H1 (cell line): ENCODE data around the gene GRID1.

Experiments used
- ATF2 ChIP-seq: IDR thresholded peaks from 2 replicates; pipeline ENCODE4 v1.6.1; 2012; ENCODE audit warnings: low read length, inconsistent platforms
- EP300 ChIP-seq, 2 experiments: IDR thresholded peaks; 1 replicate in 1 of 2; 2 replicates in 1 of 2; pipeline ENCODE4 v1.6.1; 2011 to 2012; ENCODE audit warnings: low read depth in 2 of 2, low read length in 2 of 2, mild to moderate bottlenecking in 2 of 2, borderline replicate concordance in 1 of 2, inconsistent platforms in 1 of 2, moderate library complexity in 1 of 2
- EZH2 ChIP-seq: fragments of 200-600 bp; sonication (generic); IDR thresholded peaks from 2 replicates; pipeline ENCODE4 v1.7.1; 2012; ENCODE audit warnings: low read depth, mild to moderate bottlenecking, moderate library complexity, low read length, inconsistent platforms; ENCODE audit not compliant: severe bottlenecking
- JUND ChIP-seq: IDR thresholded peaks from 2 replicates; pipeline ENCODE4 v1.6.1; 2011; ENCODE audit warnings: mild to moderate bottlenecking, improper control_type of control experiment, low read length
- MAX ChIP-seq: IDR thresholded peaks from 2 replicates; pipeline ENCODE4 v1.6.1; 2012; ENCODE audit warnings: inconsistent platforms
- NRF1 ChIP-seq: IDR thresholded peaks from 2 replicates; pipeline ENCODE4 v1.6.1; 2011; ENCODE audit warnings: mild to moderate bottlenecking, low read depth, low read length, improper control_type of control experiment
- POLR2AphosphoS5 ChIP-seq: IDR thresholded peaks from 2 replicates; pipeline ENCODE4 v1.6.1; 2011; ENCODE audit warnings: low read depth, low read length
- RAD21 ChIP-seq, 2 experiments: IDR thresholded peaks in 1 of 2; conservative IDR thresholded peaks in 1 of 2; 2 replicates each; pipeline ENCODE4 v1.6.1; 2011; ENCODE audit warnings: low read depth in 2 of 2, low read length in 2 of 2, improper control_type of control experiment in 1 of 2, inconsistent platforms in 1 of 2, mild to moderate bottlenecking in 1 of 2, moderate library complexity in 1 of 2
- SP1 ChIP-seq: IDR thresholded peaks from 2 replicates; pipeline ENCODE4 v1.6.1; 2011; ENCODE audit warnings: low read depth, low read length
- SRF ChIP-seq: IDR thresholded peaks from 2 replicates; pipeline ENCODE4 v1.6.1; 2011; ENCODE audit warnings: mild to moderate bottlenecking, low read depth, low read length, moderate library complexity
- TCF12 ChIP-seq: IDR thresholded peaks from 2 replicates; pipeline ENCODE4 v1.6.1; 2011; ENCODE audit warnings: low read depth, mild to moderate bottlenecking, low read length
- TF ChIP-seq, protein P1 (sequence below), 3 experiments: IDR thresholded peaks; 1 replicate in 2 of 3; 2 replicates in 1 of 3; pipeline versions ENCODE4 v1.5.1 to v1.6.1; 2011; ENCODE audit warnings: low read length in 3 of 3, mild to moderate bottlenecking in 3 of 3, inconsistent platforms in 2 of 3, low read depth in 1 of 3, moderate library complexity in 1 of 3; ENCODE audit not compliant: insufficient read depth in 1 of 3; ENCODE audit errors: control extremely low read depth in 1 of 3

DNA sequence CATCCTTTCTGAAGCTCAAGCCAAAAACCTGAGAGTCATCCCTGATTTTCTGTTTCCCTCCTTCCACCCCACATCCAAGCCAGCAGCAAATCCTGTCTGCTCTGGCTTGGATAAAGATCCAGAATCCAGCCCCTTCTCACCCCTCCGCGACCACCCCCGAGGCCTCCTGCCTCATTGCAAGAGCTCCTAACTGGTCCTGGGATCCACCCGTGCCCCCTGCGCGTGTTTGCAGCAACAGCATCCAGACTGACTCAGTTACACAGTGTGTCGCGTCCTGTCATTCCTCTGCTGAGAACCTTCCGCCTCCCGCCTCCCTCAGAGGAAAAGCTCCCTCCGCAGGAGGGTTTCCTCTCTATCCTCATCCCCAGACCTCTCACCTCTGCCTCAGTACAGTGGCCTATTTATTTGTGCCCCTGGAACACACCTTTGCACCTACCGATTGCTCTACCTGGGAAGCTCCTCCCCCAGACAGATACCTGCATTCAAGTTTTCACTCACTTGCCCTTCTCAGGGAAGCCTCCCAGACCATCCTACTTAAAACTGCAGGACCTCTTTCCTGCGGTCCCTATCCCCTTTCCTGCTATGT lies 21.6 kb upstream of the GRID1 start:
- no peak for TF ChIP-seq EZH2
- no peak for TF ChIP-seq ATF2
- TF ChIP-seq RAD21 (IDR thresholded peaks at IDR 0.05 in 1 of 2, conservative IDR thresholded peaks at IDR 0.05 in 1 of 2; ENCODE audit: low read depth in 2 of 2, low read length in 2 of 2) = no peak
- TF ChIP-seq TCF12 = no peak
- TF ChIP-seq, protein P1, sequence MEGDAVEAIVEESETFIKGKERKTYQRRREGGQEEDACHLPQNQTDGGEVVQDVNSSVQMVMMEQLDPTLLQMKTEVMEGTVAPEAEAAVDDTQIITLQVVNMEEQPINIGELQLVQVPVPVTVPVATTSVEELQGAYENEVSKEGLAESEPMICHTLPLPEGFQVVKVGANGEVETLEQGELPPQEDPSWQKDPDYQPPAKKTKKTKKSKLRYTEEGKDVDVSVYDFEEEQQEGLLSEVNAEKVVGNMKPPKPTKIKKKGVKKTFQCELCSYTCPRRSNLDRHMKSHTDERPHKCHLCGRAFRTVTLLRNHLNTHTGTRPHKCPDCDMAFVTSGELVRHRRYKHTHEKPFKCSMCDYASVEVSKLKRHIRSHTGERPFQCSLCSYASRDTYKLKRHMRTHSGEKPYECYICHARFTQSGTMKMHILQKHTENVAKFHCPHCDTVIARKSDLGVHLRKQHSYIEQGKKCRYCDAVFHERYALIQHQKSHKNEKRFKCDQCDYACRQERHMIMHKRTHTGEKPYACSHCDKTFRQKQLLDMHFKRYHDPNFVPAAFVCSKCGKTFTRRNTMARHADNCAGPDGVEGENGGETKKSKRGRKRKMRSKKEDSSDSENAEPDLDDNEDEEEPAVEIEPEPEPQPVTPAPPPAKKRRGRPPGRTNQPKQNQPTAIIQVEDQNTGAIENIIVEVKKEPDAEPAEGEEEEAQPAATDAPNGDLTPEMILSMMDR (IDR thresholded peaks at IDR 0.05; ENCODE audit: control extremely low read depth in 1 of 3, insufficient read depth in 1 of 3, low read depth in 1 of 3, low read length in 3 of 3) = no peak
- no peak for TF ChIP-seq JUND
- TF ChIP-seq MAX = no peak
- no peak for TF ChIP-seq SRF
- no peak for TF ChIP-seq NRF1
- TF ChIP-seq SP1 = no peak
- no peak for TF ChIP-seq POLR2AphosphoS5
- no peak for TF ChIP-seq EP300 (IDR thresholded peaks at IDR 0.05; ENCODE audit: borderline replicate concordance in 1 of 2, low read depth in 2 of 2, low read length in 2 of 2)
